ENCODE data around the gene DCLRE1B. TPM values are rescaled to one million over a fixed set of nuclear protein-coding genes. Genes with fewer than 3 reads are reported as not detected.

The DCLRE1B gene
- total RNA-seq, 1 experiment from 2014 or later = 6.9 TPM

DNA sequence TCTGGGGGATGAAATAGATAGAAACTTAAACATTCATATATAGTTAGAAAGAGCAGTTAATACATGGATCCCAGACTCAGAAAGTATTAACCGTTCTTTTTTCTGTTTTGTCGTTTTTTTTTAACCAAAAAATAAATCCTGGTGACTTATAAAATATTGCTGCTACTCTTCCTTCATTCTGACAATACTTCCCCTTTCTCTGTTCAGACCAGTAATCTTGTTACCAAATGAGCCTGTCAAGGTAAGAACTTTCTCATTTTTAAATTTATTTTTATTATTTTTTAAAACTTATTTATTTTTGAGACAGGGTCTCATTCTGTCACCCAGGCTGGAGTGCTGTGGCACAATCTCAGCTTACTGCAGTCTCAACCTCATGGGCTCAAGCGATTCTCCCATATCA, 47.4 kb upstream of the DCLRE1B start:
- CTCF ChIA-PET = no interaction called here
- no TSS peak for BruUV-seq (replicated peaks)

DNA sequence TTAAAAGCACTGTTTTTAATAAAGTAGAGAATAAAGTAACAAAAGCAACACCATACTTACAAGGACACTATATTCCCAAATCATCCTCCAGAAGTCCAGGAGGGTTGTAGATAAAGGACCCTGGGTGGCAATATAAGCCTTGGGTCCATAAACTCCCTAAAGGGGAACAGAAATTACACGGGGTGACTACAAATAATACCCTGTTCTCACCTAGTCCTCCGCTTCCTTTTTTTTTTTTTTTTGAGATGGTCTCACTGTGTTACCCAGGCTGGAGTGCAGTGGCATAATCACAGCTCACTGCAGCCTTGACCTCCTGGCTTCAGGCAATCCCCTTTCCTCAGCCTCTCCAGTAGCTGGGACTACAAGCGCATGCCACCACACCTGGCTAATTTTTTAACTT, 46.7 kb upstream of the DCLRE1B start:
- H3K36me3 Mint-ChIP-seq (ENCODE audit: insufficient read depth, unreplicated experiment) = no peaks in the 10 kb centered on the region
- H3K27me3 Mint-ChIP-seq (ENCODE audit: insufficient read depth, unreplicated experiment) = no peaks in the 10 kb centered on the region
- H3K27ac Mint-ChIP-seq (ENCODE audit: unreplicated experiment) = no peak overlapping the region
- Histone ChIP-seq H3K9me3 (no peaks in the 10 kb centered on the region), H3K4me1 (no peaks in the 10 kb centered on the region), H3K4me3 (ENCODE audit: low read depth, low read length) (no peak overlapping the region), H3K36me3 (ENCODE audit: control insufficient read depth, insufficient read depth, low read length) (no peaks in the 10 kb centered on the region), H3K27me3 (replicated peaks; ENCODE audit: control insufficient read depth, insufficient read depth, low read length) (no peaks in the 10 kb centered on the region)
- no peaks in the 10 kb centered on the region for H3K4me1 Mint-ChIP-seq (ENCODE audit: low read depth, unreplicated experiment)
- TF ChIP-seq, protein P1, sequence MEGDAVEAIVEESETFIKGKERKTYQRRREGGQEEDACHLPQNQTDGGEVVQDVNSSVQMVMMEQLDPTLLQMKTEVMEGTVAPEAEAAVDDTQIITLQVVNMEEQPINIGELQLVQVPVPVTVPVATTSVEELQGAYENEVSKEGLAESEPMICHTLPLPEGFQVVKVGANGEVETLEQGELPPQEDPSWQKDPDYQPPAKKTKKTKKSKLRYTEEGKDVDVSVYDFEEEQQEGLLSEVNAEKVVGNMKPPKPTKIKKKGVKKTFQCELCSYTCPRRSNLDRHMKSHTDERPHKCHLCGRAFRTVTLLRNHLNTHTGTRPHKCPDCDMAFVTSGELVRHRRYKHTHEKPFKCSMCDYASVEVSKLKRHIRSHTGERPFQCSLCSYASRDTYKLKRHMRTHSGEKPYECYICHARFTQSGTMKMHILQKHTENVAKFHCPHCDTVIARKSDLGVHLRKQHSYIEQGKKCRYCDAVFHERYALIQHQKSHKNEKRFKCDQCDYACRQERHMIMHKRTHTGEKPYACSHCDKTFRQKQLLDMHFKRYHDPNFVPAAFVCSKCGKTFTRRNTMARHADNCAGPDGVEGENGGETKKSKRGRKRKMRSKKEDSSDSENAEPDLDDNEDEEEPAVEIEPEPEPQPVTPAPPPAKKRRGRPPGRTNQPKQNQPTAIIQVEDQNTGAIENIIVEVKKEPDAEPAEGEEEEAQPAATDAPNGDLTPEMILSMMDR (IDR thresholded peaks at IDR 0.05; ENCODE audit: insufficient read depth in 1 of 2, low read depth in 1 of 2, low read length in 1 of 2, severe bottlenecking in 1 of 2, unreplicated experiment in 1 of 2) = no peak
- POLR2A ChIA-PET = no interaction called here
- BruUV-seq (replicated peaks) = no TSS peak
- CTCF ChIA-PET = no interaction called here
- no peak for DNase-seq
- no peak overlapping the region for H3K4me3 Mint-ChIP-seq (ENCODE audit: unreplicated experiment)
- intact Hi-C loops (cut with micrococcal nuclease; ENCODE audit: unreplicated experiment) = loop anchor here (5.0 kb wide), 1 partner anchor 634 kb away; no protein-coding TSS in a partner anchor
- H3K9me3 Mint-ChIP-seq (ENCODE audit: unreplicated experiment) = no peaks in the 10 kb centered on the region

More for the DNA sequence above, 47.4 kb upstream of the DCLRE1B start:
- Mint-ChIP-seq H3K9me3 (ENCODE audit: unreplicated experiment) (no peaks in the 10 kb centered on the region), H3K36me3 (ENCODE audit: insufficient read depth, unreplicated experiment) (no peaks in the 10 kb centered on the region), H3K27me3 (ENCODE audit: insufficient read depth, unreplicated experiment) (no peaks in the 10 kb centered on the region), H3K4me1 (ENCODE audit: low read depth, unreplicated experiment) (no peaks in the 10 kb centered on the region), H3K27ac (ENCODE audit: unreplicated experiment) (no peak overlapping the region), H3K4me3 (ENCODE audit: unreplicated experiment) (no peak overlapping the region)
- Histone ChIP-seq H3K27me3 (replicated peaks; ENCODE audit: control insufficient read depth, insufficient read depth, low read length) (no peaks in the 10 kb centered on the region), H3K4me1 (no peaks in the 10 kb centered on the region), H3K36me3 (ENCODE audit: control insufficient read depth, insufficient read depth, low read length) (no peaks in the 10 kb centered on the region), H3K9me3 (no peaks in the 10 kb centered on the region), H3K4me3 (ENCODE audit: low read depth, low read length) (no peak overlapping the region)
- no peak for DNase-seq
- intact Hi-C loops (cut with micrococcal nuclease; ENCODE audit: unreplicated experiment) = loop anchor here (5.0 kb wide), 1 partner anchor 635 kb away; no protein-coding TSS in a partner anchor
- TF ChIP-seq, protein P1 (IDR thresholded peaks at IDR 0.05; ENCODE audit: insufficient read depth in 1 of 2, low read depth in 1 of 2, low read length in 1 of 2, severe bottlenecking in 1 of 2, unreplicated experiment in 1 of 2) = no peak
- POLR2A ChIA-PET = no interaction called here

DNA sequence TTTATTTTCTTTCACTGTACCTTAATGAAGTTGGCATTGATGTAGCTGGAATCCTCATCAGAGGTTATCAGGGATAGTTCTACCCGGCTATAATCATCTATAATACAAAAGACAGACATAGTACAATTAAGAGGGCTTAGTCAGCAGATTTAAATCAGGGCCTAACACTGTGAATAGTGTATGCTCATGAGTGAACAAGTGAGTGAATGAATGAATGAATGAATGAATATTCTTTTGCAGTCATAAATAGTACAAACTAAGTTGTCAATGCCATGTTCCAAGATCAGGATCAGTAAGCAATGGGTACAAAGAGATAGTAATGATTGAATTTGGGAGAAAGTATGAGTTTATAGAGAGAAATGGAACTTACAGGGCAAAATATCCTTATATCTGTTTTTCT, 46.1 kb upstream of the DCLRE1B start:
- CTCF ChIA-PET = no interaction called here
- TF ChIP-seq, protein P1 (IDR thresholded peaks at IDR 0.05; ENCODE audit: insufficient read depth in 1 of 2, low read depth in 1 of 2, low read length in 1 of 2, severe bottlenecking in 1 of 2, unreplicated experiment in 1 of 2) = no peak
- Histone ChIP-seq H3K4me1 (no peaks in the 10 kb centered on the region), H3K27me3 (replicated peaks; ENCODE audit: control insufficient read depth, insufficient read depth, low read length) (no peaks in the 10 kb centered on the region), H3K36me3 (ENCODE audit: control insufficient read depth, insufficient read depth, low read length) (no peaks in the 10 kb centered on the region), H3K9me3 (no peaks in the 10 kb centered on the region), H3K4me3 (ENCODE audit: low read depth, low read length) (no peak overlapping the region)
- Mint-ChIP-seq H3K9me3 (ENCODE audit: unreplicated experiment) (no peaks in the 10 kb centered on the region), H3K4me1 (ENCODE audit: low read depth, unreplicated experiment) (no peaks in the 10 kb centered on the region), H3K27me3 (ENCODE audit: insufficient read depth, unreplicated experiment) (no peaks in the 10 kb centered on the region), H3K36me3 (ENCODE audit: insufficient read depth, unreplicated experiment) (no peaks in the 10 kb centered on the region), H3K4me3 (ENCODE audit: unreplicated experiment) (no peak overlapping the region), H3K27ac (ENCODE audit: unreplicated experiment) (no peak overlapping the region)
- intact Hi-C loops (cut with micrococcal nuclease; ENCODE audit: unreplicated experiment) = loop anchor here (5.0 kb wide), 1 partner anchor 633 kb away; no protein-coding TSS in a partner anchor
- no peak for DNase-seq
- BruUV-seq (replicated peaks) = no TSS peak
- POLR2A ChIA-PET = no interaction called here

Data from Caco-2 (cell line).